ENCODE measurements around the gene CADPS2.

GRCh38 chr7:122291189-122291588, 595.1 kb downstream of the CADPS2 start:
- TF ChIP-seq CTCF (IDR thresholded peaks at IDR 0.05) = no peak
- no peak for TF ChIP-seq POLR2A (IDR thresholded peaks at IDR 0.05)
